Cardiac muscle cell (in vitro differentiated cells and primary cell): Measurements from ENCODE around the gene SPTSSA. TPM values are rescaled to one million over a fixed set of nuclear protein-coding genes. Genes with fewer than 3 reads are reported as not detected.
"Not testable (repeated sequence)": the region's sequence is repeated elsewhere in the genome, so short reads cannot be mapped to it uniquely, and the experiment has no call there.

Source experiments
- DNase-seq, 2 donors: peaks; one replicate each; pipeline versions ENCODE4 v3.0.0 to v3.0.0-alpha.2; 2010 to 2017; ENCODE audit warnings: low read depth in 1 of 2, low spot score in 1 of 2
- H3K27ac ChIP-seq: fragments of 200-600 bp; sonication (generic); 2 replicates; pipeline ENCODE4 v1.5.1; 2016
- H3K27me3 ChIP-seq: fragments of 200-600 bp; sonication (generic); 2 replicates; pipeline ENCODE4 v1.6.0; 2016; ENCODE audit warnings: control low read depth
- H3K36me3 ChIP-seq: fragments of 200-600 bp; sonication (generic); 2 replicates; pipeline ENCODE4 v1.5.1; 2016; ENCODE audit warnings: control low read depth
- H3K4me1 ChIP-seq: fragments of 200-600 bp; sonication (generic); 2 replicates; pipeline ENCODE4 v1.8.1; 2017; ENCODE audit warnings: low read depth, mild to moderate bottlenecking, mixed run types
- H3K4me3 ChIP-seq: fragments of 200-600 bp; sonication (generic); 2 replicates; pipeline ENCODE4 v1.5.1; 2016; ENCODE audit warnings: mild to moderate bottlenecking
- H3K9me3 ChIP-seq: fragments of 200-600 bp; sonication (generic); 2 replicates; pipeline ENCODE4 v1.5.1; 2017; ENCODE audit warnings: low read depth, mild to moderate bottlenecking, control low read depth
- CTCF ChIP-seq: IDR thresholded peaks from 2 replicates; pipeline ENCODE4 v1.5.1; 2012; ENCODE audit warnings: low read depth, mild to moderate bottlenecking, low read length
- polyA plus RNA-seq: library from polyadenylated mRNA; unstranded; fragments of >200 nt; fragmentation: Nextera tagmentation; extraction: Ambion mirVana; gene quantifications from 2 replicates; pipeline ENCODE4 v1.2.1, GENCODE V29; 2016
- total RNA-seq: library from RNA; depleted of rRNA; stranded (reverse); fragments of >200 nt; gene quantifications from 2 replicates; pipeline ENCODE4 v1.2.3, GENCODE V29; 2016

The SPTSSA gene
- total and polyA plus RNA-seq, 2 experiments from 2014 or later, result 12.5 to 38.0 TPM

GRCh38 chr14:34403646-34404045, 58.4 kb downstream of the SPTSSA start:
- no peaks in the 10 kb centered on the region for H3K27me3 ChIP-seq
- H3K9me3 ChIP-seq, result no peaks in the 10 kb centered on the region
- H3K4me1 ChIP-seq, result no peaks in the 10 kb centered on the region
- no peak overlapping the region for H3K27ac ChIP-seq
- no peak for TF ChIP-seq CTCF
- H3K4me3 ChIP-seq, result no peak overlapping the region
- no peaks in the 10 kb centered on the region for H3K36me3 ChIP-seq
- peak in 1 of 2 donors; percentile 46 for DNase-seq

- no peak for TF ChIP-seq CTCF
- H3K27ac ChIP-seq, result no peak overlapping the region
- no peak overlapping the region for H3K4me3 ChIP-seq
- DNase-seq, result peak in 1 of 2 donors; percentile 20
- H3K36me3 ChIP-seq, result no peaks in the 10 kb centered on the region
- no peaks in the 10 kb centered on the region for H3K4me1 ChIP-seq
- no peaks in the 10 kb centered on the region for H3K9me3 ChIP-seq
- no peaks in the 10 kb centered on the region for H3K27me3 ChIP-seq
Measured at GRCh38 chr14:34398024-34398423, 64.0 kb downstream of the SPTSSA start.

- Histone ChIP-seq H3K4me1 (no peaks in the 10 kb centered on the region), H3K4me3 (no peak overlapping the region), H3K27me3 (no peaks in the 10 kb centered on the region), H3K36me3 (no peaks in the 10 kb centered on the region), H3K9me3 (no peaks in the 10 kb centered on the region), H3K27ac (no peak overlapping the region)
- no peak for DNase-seq
- no peak for TF ChIP-seq CTCF
Measured at GRCh38 chr14:34387974-34388516, 74.0 kb downstream of the SPTSSA start.

- Histone ChIP-seq H3K27ac (no peak overlapping the region), H3K4me1 (no peaks in the 10 kb centered on the region), H3K36me3 (no peaks in the 10 kb centered on the region), H3K4me3 (no peak overlapping the region), H3K27me3 (no peaks in the 10 kb centered on the region), H3K9me3 (no peaks in the 10 kb centered on the region)
- DNase-seq, result no peak
- TF ChIP-seq CTCF, result no peak
Measured at GRCh38 chr14:34386865-34387485, 75.1 kb downstream of the SPTSSA start.

- not testable (repeated sequence) for H3K4me3 ChIP-seq, H3K27ac ChIP-seq, DNase-seq, H3K27me3 ChIP-seq, H3K9me3 ChIP-seq, H3K36me3 ChIP-seq, H3K4me1 ChIP-seq
Measured at GRCh38 chr14:34385881-34386280, 76.2 kb downstream of the SPTSSA start.

GRCh38 chr14:34383839-34384238, 78.2 kb downstream of the SPTSSA start:
- H3K36me3 ChIP-seq, result no peaks in the 10 kb centered on the region
- no peaks in the 10 kb centered on the region for H3K27me3 ChIP-seq
- no peak overlapping the region for H3K4me3 ChIP-seq

More at GRCh38 chr14:34383839-34384238, 78.2 kb downstream of the SPTSSA start:
- Histone ChIP-seq H3K27ac (no peak overlapping the region), H3K9me3 (no peaks in the 10 kb centered on the region), H3K4me1 (no peaks in the 10 kb centered on the region)
- no peak for TF ChIP-seq CTCF
- DNase-seq, result no peak
